Breast epithelium (tissue), 4 donors: ENCODE data around the gene UGT1A10. TPM values are rescaled to one million over a fixed set of nuclear protein-coding genes. Genes with fewer than 3 reads are reported as not detected.

ENCODE experiments used
- DNase-seq, 2 donors: peaks; one replicate each; pipeline ENCODE4 v3.0.0-alpha.2; 2019; ENCODE audit warnings: low spot score in 2 of 2
- H3K27ac ChIP-seq, 2 donors: fragments of 200-600 bp; sonication (generic) in 1 of 2; one replicate each; pipeline ENCODE4 v1.5.1; 2016 to 2019; ENCODE audit warnings: mild to moderate bottlenecking in 1 of 2
- H3K27me3 ChIP-seq, 2 donors: fragments of 200-600 bp; sonication (generic) in 1 of 2; one replicate each; pipeline versions ENCODE4 v1.5.1 to v1.6.0; 2017 to 2019; ENCODE audit warnings: control low read depth in 1 of 2, mild to moderate bottlenecking in 1 of 2
- H3K36me3 ChIP-seq: fragments of 200-600 bp; one replicate; pipeline ENCODE4 v1.5.1; 2019
- H3K4me1 ChIP-seq, 2 donors: fragments of 200-600 bp; sonication (generic); one replicate each; pipeline ENCODE4 v1.5.1; 2016 to 2019; ENCODE audit warnings: control low read depth in 1 of 2
- H3K4me3 ChIP-seq, 3 donors: fragments of 200-600 bp; sonication (generic); 1 replicate in 2 of 3; 2 replicates in 1 of 3; pipeline ENCODE4 v1.5.1; 2016 to 2019; ENCODE audit warnings: mild to moderate bottlenecking in 3 of 3, moderate library complexity in 2 of 3
- H3K9me3 ChIP-seq, 2 donors: fragments of 200-600 bp; sonication (generic) in 1 of 2; one replicate each; pipeline ENCODE4 v1.5.1; 2016 to 2019; ENCODE audit warnings: control low read depth in 1 of 2
- CTCF ChIP-seq, 3 donors: fragments of 450-650 bp; IDR thresholded peaks; one replicate each; pipeline ENCODE4 v1.5.1; 2016 to 2017; ENCODE audit warnings: antibody characterized with exemption in 3 of 3, mild to moderate bottlenecking in 3 of 3, moderate library complexity in 3 of 3
- POLR2A ChIP-seq: fragments of 450-650 bp; IDR thresholded peaks from one replicate; pipeline ENCODE4 v1.6.1; 2016; ENCODE audit warnings: antibody characterized with exemption, mild to moderate bottlenecking, moderate library complexity
- POLR2AphosphoS5 ChIP-seq, 3 donors: sonication (generic); formaldehyde crosslinking; IDR thresholded peaks; one replicate each; pipeline ENCODE4 v1.6.1; 2017; ENCODE audit warnings: antibody characterized with exemption in 3 of 3
- intact Hi-C: fragments of 100-400 bp; cut with DNase I; formaldehyde crosslinking; loops from one replicate; pipeline ENCODE4 v1.15.1; 2023; ENCODE audit warnings: low total_unique reads
- total RNA-seq, 3 donors: library from RNA; depleted of rRNA; stranded (reverse); fragments of >200 nt; gene quantifications; one replicate each; pipeline ENCODE4 v1.1.0, GENCODE V29; 2016

The UGT1A10 gene
- total RNA-seq, 3 donors from 2014 or later: not detected

- Histone ChIP-seq H3K4me1 (no peaks in the 10 kb centered on the region), H3K4me3 (no peak overlapping the region), H3K36me3 (no peaks in the 10 kb centered on the region), H3K27ac (no peak overlapping the region), H3K27me3 (no peaks in the 10 kb centered on the region), H3K9me3 (no peaks in the 10 kb centered on the region)
- TF ChIP-seq POLR2AphosphoS5 (IDR thresholded peaks at IDR 0.05) (no peak), CTCF (IDR thresholded peaks at IDR 0.05) (no peak), POLR2A (no peak)
- intact Hi-C loops: no loop called here
- DNase-seq: no peak
Measured at GRCh38 chr2:233686928-233687327, 50.7 kb downstream of the UGT1A10 start.

- no peak for TF ChIP-seq POLR2A
- no peaks in the 10 kb centered on the region for H3K36me3 ChIP-seq
Measured at GRCh38 chr2:233688341-233688740, 52.1 kb downstream of the UGT1A10 start.

GRCh38 chr2:233689031-233689430 is 52.8 kb downstream of the UGT1A10 start:
- no peaks in the 10 kb centered on the region for H3K36me3 ChIP-seq
- TF ChIP-seq POLR2A (no peak), CTCF (IDR thresholded peaks at IDR 0.05) (no peak), POLR2AphosphoS5 (IDR thresholded peaks at IDR 0.05) (no peak)
- no peaks in the 10 kb centered on the region for H3K9me3 ChIP-seq
- DNase-seq: no peak
- H3K4me3 ChIP-seq: no peak overlapping the region
- intact Hi-C loops: no loop called here
- H3K4me1 ChIP-seq: no peaks in the 10 kb centered on the region
- no peaks in the 10 kb centered on the region for H3K27me3 ChIP-seq
- no peak overlapping the region for H3K27ac ChIP-seq

More at GRCh38 chr2:233688341-233688740, 52.1 kb downstream of the UGT1A10 start:
- Histone ChIP-seq H3K9me3 (no peaks in the 10 kb centered on the region), H3K27me3 (no peaks in the 10 kb centered on the region), H3K4me1 (no peaks in the 10 kb centered on the region), H3K27ac (no peak overlapping the region), H3K4me3 (no peak overlapping the region)
- intact Hi-C loops: no loop called here
- no peak for DNase-seq

GRCh38 chr2:233689501-233689900 is 53.3 kb downstream of the UGT1A10 start:
- no peak for DNase-seq

GRCh38 chr2:233690444-233690843 is 54.2 kb downstream of the UGT1A10 start:
- Histone ChIP-seq H3K27ac (no peak overlapping the region), H3K27me3 (no peaks in the 10 kb centered on the region), H3K9me3 (no peaks in the 10 kb centered on the region), H3K4me1 (no peaks in the 10 kb centered on the region), H3K36me3 (no peaks in the 10 kb centered on the region), H3K4me3 (no peak overlapping the region)
- DNase-seq: no peak
- no peak for TF ChIP-seq POLR2AphosphoS5 (IDR thresholded peaks at IDR 0.05)
- TF ChIP-seq CTCF (IDR thresholded peaks at IDR 0.05): no peak
- TF ChIP-seq POLR2A: no peak
- intact Hi-C loops: no loop called here

More at GRCh38 chr2:233689501-233689900, 53.3 kb downstream of the UGT1A10 start:
- TF ChIP-seq CTCF (IDR thresholded peaks at IDR 0.05): no peak
- TF ChIP-seq POLR2A: no peak
- TF ChIP-seq POLR2AphosphoS5 (IDR thresholded peaks at IDR 0.05): no peak
- no peaks in the 10 kb centered on the region for H3K9me3 ChIP-seq
- no peaks in the 10 kb centered on the region for H3K27me3 ChIP-seq
- H3K4me3 ChIP-seq: no peak overlapping the region
- H3K36me3 ChIP-seq: no peaks in the 10 kb centered on the region
- no peaks in the 10 kb centered on the region for H3K4me1 ChIP-seq
- intact Hi-C loops: no loop called here
- no peak overlapping the region for H3K27ac ChIP-seq
